ENCODE measurements around the gene MYBPH. TPM values are rescaled to one million over a fixed set of nuclear protein-coding genes. Genes with fewer than 3 reads are reported as not detected.

Gene MYBPH
- total RNA-seq, 5 donors from 2014 or later (not counting 1 experiment from before 2014, with no cell fraction given): not detected

GRCh38 chr1:203126151-203126865 is 49.3 kb downstream of the MYBPH start:
- H3K4me3 Mint-ChIP-seq: peak overlapping the region in 1 of 3 donors; percentile 65
- ChIA-PET POLR2A (no interaction called here), CTCF (no interaction called here)
- H3K27me3 Mint-ChIP-seq: peaks cover 55 to 76% of the 10 kb centered on the region in 2 donors
- no peak overlapping the region for H3K4me3 ChIP-seq (ENCODE audit: control insufficient read depth in 1 of 2, extremely low read depth in 1 of 2, low read length in 1 of 2)
- no peaks in the 10 kb centered on the region for H3K36me3 ChIP-seq (ENCODE audit: control insufficient read depth in 2 of 2, extremely low read depth in 1 of 2, insufficient read depth in 1 of 2, low read length in 1 of 2)
- no peaks in the 10 kb centered on the region for H3K9me3 ChIP-seq
- H3K27me3 ChIP-seq (replicated peaks in 1 of 2; ENCODE audit: control insufficient read depth in 2 of 2, extremely low read depth in 1 of 2, insufficient read depth in 2 of 2, low read length in 1 of 2): peaks cover 4 to 85% of the 10 kb centered on the region in 2 experiments
- ATAC-seq (replicated peaks in 1 of 4): no peak
- WGBS (ENCODE audit: insufficient coverage): 0% methylated on average over 1 of the region's 8 CpGs
- no peaks in the 10 kb centered on the region for H3K36me3 Mint-ChIP-seq
- H3K27ac ChIP-seq (ENCODE audit: low read length): no peak overlapping the region
- no peak overlapping the region for H3K27ac Mint-ChIP-seq
- H3K4me1 ChIP-seq (ENCODE audit: control insufficient read depth in 1 of 2, extremely low read depth in 1 of 2, insufficient read depth in 2 of 2, low read length in 2 of 2): peaks cover 0 to 12% of the 10 kb centered on the region in 2 experiments
- no peaks in the 10 kb centered on the region for H3K9me3 Mint-ChIP-seq
- H3K4me1 Mint-ChIP-seq: peaks cover 9 to 18% (median 12%) of the 10 kb centered on the region in 3 donors
- no peak for DNase-seq

DNA sequence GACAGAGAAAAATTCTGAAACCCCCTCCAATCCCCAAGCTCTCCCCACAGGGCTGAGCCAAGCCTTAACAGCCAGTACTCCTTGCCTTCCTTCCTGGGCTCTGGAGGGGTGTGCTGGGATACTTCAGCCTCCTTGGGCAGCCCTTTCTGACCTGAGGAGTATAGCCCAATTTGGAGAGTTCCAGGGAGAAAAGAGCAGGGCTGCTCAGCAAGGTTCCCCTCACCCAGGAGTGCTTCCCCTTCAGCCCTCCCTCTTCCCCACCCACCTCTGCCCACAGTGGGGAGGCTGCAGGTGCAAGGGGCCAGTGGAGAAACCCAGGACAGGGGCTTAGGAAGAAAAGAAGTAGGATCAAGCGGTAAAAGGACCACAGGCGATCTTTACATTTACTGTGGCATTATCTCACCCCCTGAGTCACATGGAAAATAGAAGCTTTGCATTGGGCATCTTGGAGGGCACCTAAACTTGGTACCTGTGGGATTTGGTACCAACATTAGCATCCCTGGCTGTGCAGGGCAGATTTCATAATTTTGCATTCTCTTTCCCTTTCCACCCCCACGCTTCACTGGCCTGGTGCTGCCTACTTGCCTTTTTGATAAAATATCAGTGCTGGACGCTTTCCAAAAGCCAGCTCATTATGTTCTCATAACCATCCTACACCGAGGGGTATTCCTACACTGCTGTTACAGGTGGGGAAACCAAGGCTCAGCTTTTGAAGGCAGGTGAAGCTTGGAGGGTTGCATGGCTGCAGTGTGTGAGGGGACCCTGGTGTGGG is 50.9 kb downstream of the MYBPH start:
- H3K9me3 ChIP-seq: no peaks in the 10 kb centered on the region
- 83% methylated on average over 1 of the region's 5 CpGs for WGBS (ENCODE audit: insufficient coverage)
- peaks cover 9 to 18% (median 12%) of the 10 kb centered on the region in 3 donors for H3K4me1 Mint-ChIP-seq
- H3K27me3 Mint-ChIP-seq: peaks cover 68 to 87% of the 10 kb centered on the region in 2 donors
- DNase-seq: no peak
- no peaks in the 10 kb centered on the region for H3K9me3 Mint-ChIP-seq
- H3K4me1 ChIP-seq (ENCODE audit: control insufficient read depth in 1 of 2, extremely low read depth in 1 of 2, insufficient read depth in 2 of 2, low read length in 2 of 2): peaks cover 0 to 12% of the 10 kb centered on the region in 2 experiments
- H3K4me3 ChIP-seq (ENCODE audit: control insufficient read depth in 1 of 2, extremely low read depth in 1 of 2, low read length in 1 of 2): no peak overlapping the region
- no peak for ATAC-seq (replicated peaks in 1 of 4)
- POLR2A ChIA-PET: no interaction called here
- no peak overlapping the region for H3K27ac ChIP-seq (ENCODE audit: low read length)
- no peak overlapping the region for H3K4me3 Mint-ChIP-seq
- H3K27me3 ChIP-seq (replicated peaks in 1 of 2; ENCODE audit: control insufficient read depth in 2 of 2, extremely low read depth in 1 of 2, insufficient read depth in 2 of 2, low read length in 1 of 2): peaks cover 4 to 86% of the 10 kb centered on the region in 2 experiments
- H3K36me3 Mint-ChIP-seq: no peaks in the 10 kb centered on the region
- no peak overlapping the region for H3K27ac Mint-ChIP-seq
- H3K36me3 ChIP-seq (ENCODE audit: control insufficient read depth in 2 of 2, extremely low read depth in 1 of 2, insufficient read depth in 1 of 2, low read length in 1 of 2): no peaks in the 10 kb centered on the region
- CTCF ChIA-PET: no interaction called here

- WGBS (ENCODE audit: insufficient coverage): no CpG with 5 or more reads among the region's 5 CpGs
- H3K4me1 ChIP-seq (ENCODE audit: control insufficient read depth in 1 of 2, extremely low read depth in 1 of 2, insufficient read depth in 2 of 2, low read length in 2 of 2): peaks cover 0 to 12% of the 10 kb centered on the region in 2 experiments
- no peak for ATAC-seq (replicated peaks in 1 of 4)
- no peak for DNase-seq
- ChIA-PET POLR2A (no interaction called here), CTCF (no interaction called here)
- H3K36me3 ChIP-seq (ENCODE audit: control insufficient read depth in 2 of 2, extremely low read depth in 1 of 2, insufficient read depth in 1 of 2, low read length in 1 of 2): no peaks in the 10 kb centered on the region
- Mint-ChIP-seq H3K9me3 (no peaks in the 10 kb centered on the region), H3K27me3 (peaks cover 66 to 85% of the 10 kb centered on the region in 2 donors), H3K27ac (no peak overlapping the region), H3K36me3 (no peaks in the 10 kb centered on the region), H3K4me1 (peaks cover 9 to 18% (median 12%) of the 10 kb centered on the region in 3 donors), H3K4me3 (no peak overlapping the region)
- peaks cover 5 to 83% of the 10 kb centered on the region in 2 experiments for H3K27me3 ChIP-seq (replicated peaks in 1 of 2; ENCODE audit: control insufficient read depth in 2 of 2, extremely low read depth in 1 of 2, insufficient read depth in 2 of 2, low read length in 1 of 2)
- no peak overlapping the region for H3K4me3 ChIP-seq (ENCODE audit: control insufficient read depth in 1 of 2, extremely low read depth in 1 of 2, low read length in 1 of 2)
- no peaks in the 10 kb centered on the region for H3K9me3 ChIP-seq
- no peak overlapping the region for H3K27ac ChIP-seq (ENCODE audit: low read length)
These were observed 51.6 kb downstream of the MYBPH start for GRCh38 chr1:203124011-203124410.

- H3K36me3 Mint-ChIP-seq: no peaks in the 10 kb centered on the region
- H3K4me1 Mint-ChIP-seq: peaks cover 8 to 10% (median 8%) of the 10 kb centered on the region in 3 donors
- POLR2A ChIA-PET: no interaction called here
- H3K27me3 Mint-ChIP-seq: peaks cover 60 to 88% of the 10 kb centered on the region in 2 donors
- CTCF ChIA-PET: interaction anchor here in 1 of 2 donors (0.5 kb wide), 1 partner anchor 123 kb away, joined by 3 read pairs; no protein-coding TSS in a partner anchor
- Histone ChIP-seq H3K4me3 (ENCODE audit: control insufficient read depth in 1 of 2, extremely low read depth in 1 of 2, low read length in 1 of 2) (no peak overlapping the region), H3K36me3 (ENCODE audit: control insufficient read depth in 2 of 2, extremely low read depth in 1 of 2, insufficient read depth in 1 of 2, low read length in 1 of 2) (no peaks in the 10 kb centered on the region), H3K9me3 (no peaks in the 10 kb centered on the region), H3K27ac (ENCODE audit: low read length) (no peak overlapping the region), H3K27me3 (replicated peaks in 1 of 2; ENCODE audit: control insufficient read depth in 2 of 2, extremely low read depth in 1 of 2, insufficient read depth in 2 of 2, low read length in 1 of 2) (peaks cover 15 to 82% of the 10 kb centered on the region in 2 experiments), H3K4me1 (ENCODE audit: control insufficient read depth in 1 of 2, extremely low read depth in 1 of 2, insufficient read depth in 2 of 2, low read length in 2 of 2) (peaks cover 0 to 3% of the 10 kb centered on the region in 2 experiments)
- DNase-seq (no peak), ATAC-seq (replicated peaks in 1 of 4) (no peak)
- no peaks in the 10 kb centered on the region for H3K9me3 Mint-ChIP-seq
- no peak overlapping the region for H3K27ac Mint-ChIP-seq
- WGBS (ENCODE audit: insufficient coverage): 79% methylated on average over 2 of the region's 2 CpGs
- no peak overlapping the region for H3K4me3 Mint-ChIP-seq
These were observed 53.5 kb downstream of the MYBPH start for GRCh38 chr1:203122159-203122558.

DNA sequence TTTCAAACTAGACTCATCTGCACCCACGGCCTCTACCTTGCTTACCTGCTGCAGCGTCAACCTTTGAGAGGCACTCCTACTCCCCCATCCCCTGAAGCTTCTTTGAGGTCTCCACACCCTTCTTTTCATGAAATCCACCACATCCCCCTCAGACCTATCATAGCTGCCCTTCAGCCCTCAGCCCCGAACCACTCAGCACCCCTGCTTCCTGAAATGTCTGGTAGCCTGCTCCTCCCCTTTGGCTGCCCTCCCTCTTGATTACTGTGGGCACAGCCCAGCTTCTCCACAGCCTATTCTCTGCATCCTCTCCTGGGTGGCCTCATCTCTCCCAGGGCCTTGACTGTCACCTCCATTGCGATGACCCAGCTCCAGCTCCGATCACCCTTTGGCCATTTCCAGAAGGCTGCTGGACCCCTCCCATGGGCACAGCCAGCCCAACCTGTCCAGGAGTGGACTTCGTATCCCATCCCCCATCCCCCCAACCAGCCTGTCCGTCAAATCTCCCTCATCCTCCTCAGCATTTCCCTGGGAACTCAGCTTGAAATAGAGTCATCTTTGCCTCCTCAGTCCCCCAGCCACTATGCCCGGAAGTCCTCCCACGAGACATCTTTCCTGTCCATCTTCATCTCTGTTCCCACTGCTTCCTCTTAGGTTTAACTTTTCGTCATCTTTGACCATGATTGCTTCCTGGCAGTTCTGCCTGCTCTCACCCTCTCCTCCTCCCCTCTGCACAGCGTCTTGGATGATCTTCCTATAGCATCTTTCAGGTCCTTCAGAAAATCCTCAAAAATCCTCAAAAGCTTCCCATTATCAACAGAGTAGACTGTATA is 54.2 kb downstream of the MYBPH start:
- H3K4me3 ChIP-seq (ENCODE audit: control insufficient read depth in 1 of 2, extremely low read depth in 1 of 2, low read length in 1 of 2): no peak overlapping the region
- peaks cover 15 to 78% of the 10 kb centered on the region in 2 experiments for H3K27me3 ChIP-seq (replicated peaks in 1 of 2; ENCODE audit: control insufficient read depth in 2 of 2, extremely low read depth in 1 of 2, insufficient read depth in 2 of 2, low read length in 1 of 2)
- no peaks in the 10 kb centered on the region for H3K4me1 ChIP-seq (ENCODE audit: control insufficient read depth in 1 of 2, extremely low read depth in 1 of 2, insufficient read depth in 2 of 2, low read length in 2 of 2)
- H3K9me3 ChIP-seq: no peaks in the 10 kb centered on the region
- 20% methylated on average over 8 of the region's 11 CpGs for WGBS (ENCODE audit: insufficient coverage)
- H3K27ac ChIP-seq (ENCODE audit: low read length): no peak overlapping the region
- H3K4me3 Mint-ChIP-seq: no peak overlapping the region
- H3K27me3 Mint-ChIP-seq: peaks cover 58 to 84% of the 10 kb centered on the region in 2 donors
- no peak for DNase-seq
- H3K4me1 Mint-ChIP-seq: peaks cover 3 to 5% (median 4%) of the 10 kb centered on the region in 3 donors
- H3K9me3 Mint-ChIP-seq: no peaks in the 10 kb centered on the region
- no peaks in the 10 kb centered on the region for H3K36me3 Mint-ChIP-seq
- H3K36me3 ChIP-seq (ENCODE audit: control insufficient read depth in 2 of 2, extremely low read depth in 1 of 2, insufficient read depth in 1 of 2, low read length in 1 of 2): no peaks in the 10 kb centered on the region
- no peak overlapping the region for H3K27ac Mint-ChIP-seq
- CTCF ChIA-PET: interaction anchor here in 1 of 2 donors (0.5 kb wide), 1 partner anchor 123 kb away, joined by 3 read pairs; no protein-coding TSS in a partner anchor
- no peak for ATAC-seq (replicated peaks in 1 of 4)
- POLR2A ChIA-PET: no interaction called here

Data from T-cell (primary cell).